Activated CD4-positive, alpha-beta T cell treated with anti-CD3 and anti-CD28 coated beads, Interleukin-2, Interleukin-6, amounts not matched to agents 100 ng/mL and 50 ng/mL, durations not matched to agents 16 hours and 8 hours (primary cell): ENCODE results near the gene OR51B2.
"Not testable (repeated sequence)": the region's sequence is repeated elsewhere in the genome, so short reads cannot be mapped to it uniquely, and the experiment has no call there.

Experiments used
- DNase-seq: peaks from one replicate; pipeline ENCODE4 v3.0.0-alpha.2; 2020

The OR51B2 gene, protein sequence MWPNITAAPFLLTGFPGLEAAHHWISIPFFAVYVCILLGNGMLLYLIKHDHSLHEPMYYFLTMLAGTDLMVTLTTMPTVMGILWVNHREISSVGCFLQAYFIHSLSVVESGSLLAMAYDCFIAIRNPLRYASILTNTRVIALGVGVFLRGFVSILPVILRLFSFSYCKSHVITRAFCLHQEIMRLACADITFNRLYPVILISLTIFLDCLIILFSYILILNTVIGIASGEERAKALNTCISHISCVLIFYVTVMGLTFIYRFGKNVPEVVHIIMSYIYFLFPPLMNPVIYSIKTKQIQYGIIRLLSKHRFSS

DNA sequence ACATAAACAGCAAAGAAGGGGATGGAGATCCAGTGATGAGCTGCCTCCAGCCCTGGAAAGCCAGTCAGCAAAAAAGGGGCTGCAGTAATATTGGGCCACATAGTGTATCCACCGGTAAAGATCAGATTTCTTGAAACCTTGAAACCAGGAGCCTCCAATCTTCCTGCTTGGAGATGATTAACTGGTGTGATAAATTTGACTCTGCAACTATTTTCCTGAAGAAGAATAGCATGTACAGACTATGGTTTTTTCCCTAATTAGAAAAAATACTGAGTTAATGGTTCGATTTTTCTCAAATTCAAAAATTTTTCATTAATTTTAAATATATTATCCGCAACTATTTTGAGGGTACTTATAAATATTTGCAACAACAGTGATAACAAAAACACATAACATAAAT lies at the start of gene OR51B2:
OR51B2 (minus strand) TSS at position 101 of the 400 bp plus-strand sequence; CDS start at position 101, 0 bp downstream.
- no peak for DNase-seq

GRCh38 chr11:5369789-5370188 lies 45.7 kb upstream of the OR51B2 start:
- DNase-seq, result no peak

GRCh38 chr11:5368502-5369043 lies 44.5 kb upstream of the OR51B2 start:
- no peak for DNase-seq

DNA sequence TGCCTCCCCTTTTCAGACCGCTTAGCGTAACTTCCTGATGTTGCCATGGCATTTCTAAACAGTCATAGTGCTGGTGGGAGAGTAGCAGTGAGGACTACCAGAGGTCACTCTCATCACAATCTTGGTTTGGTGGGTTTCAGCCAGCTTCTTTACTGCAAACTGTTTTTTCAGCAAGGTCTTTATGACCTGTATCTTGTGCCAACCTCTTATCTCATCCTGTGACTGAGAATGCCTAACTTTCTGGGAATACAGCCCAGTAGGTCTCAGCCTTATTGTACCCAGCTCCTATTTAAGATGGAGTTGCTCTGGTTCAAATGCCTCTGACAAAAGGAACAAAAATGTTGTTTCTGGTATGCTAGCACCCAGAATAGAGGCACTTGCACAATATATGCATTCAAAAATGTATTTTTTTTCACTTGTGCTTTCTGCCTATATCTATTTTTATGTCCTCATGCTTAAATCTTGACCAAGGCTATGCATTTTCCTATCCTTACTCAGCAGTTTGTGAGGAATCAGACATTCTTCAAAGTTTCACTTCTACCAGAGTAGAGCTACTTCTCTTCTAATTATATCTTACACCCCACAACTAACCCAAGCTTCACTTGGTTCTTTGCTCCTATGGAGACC lies 43.5 kb upstream of the OR51B2 start:
- no peak for DNase-seq

DNA sequence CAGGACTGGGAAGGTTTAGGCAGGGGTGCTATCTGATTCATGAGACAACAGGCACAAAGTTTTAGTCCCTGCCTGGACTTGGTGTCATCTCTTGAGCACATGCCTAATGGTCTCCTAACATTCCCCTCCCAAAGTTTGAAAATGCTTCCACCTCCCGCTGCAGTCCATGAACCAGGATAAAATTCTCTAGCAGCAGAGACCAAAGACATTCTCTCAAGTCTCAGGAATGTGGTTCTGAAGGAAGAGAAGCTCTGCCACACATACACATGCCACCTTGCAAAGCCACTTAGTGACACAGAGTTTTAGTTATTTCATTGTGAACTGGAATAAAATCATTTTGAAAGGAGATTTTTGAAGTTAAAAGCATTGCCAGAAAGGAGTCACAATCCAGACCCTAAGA lies 42.8 kb upstream of the OR51B2 start:
- DNase-seq, result no peak

DNA sequence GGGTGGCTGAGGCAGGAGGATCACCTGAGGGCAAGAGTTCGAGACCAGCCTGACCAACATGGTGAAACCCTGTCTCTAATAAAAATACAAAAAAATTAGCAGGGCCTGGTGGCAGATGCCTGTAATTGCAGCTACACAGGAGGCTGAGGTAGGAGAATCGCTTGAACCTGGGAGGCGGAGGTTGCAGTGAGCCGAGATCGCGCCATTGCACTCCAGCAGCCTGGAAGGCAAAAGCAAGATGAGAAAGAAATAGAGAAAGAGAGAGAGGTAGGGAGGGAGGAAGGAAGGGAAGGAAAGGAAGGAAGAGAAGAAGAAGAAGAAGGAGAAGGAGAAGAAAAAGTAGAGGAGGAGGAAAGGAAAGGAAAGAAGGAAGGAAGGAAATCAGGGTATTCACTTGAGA lies 42.3 kb upstream of the OR51B2 start:
- DNase-seq, result not testable (repeated sequence)

- no peak for DNase-seq
Observed at GRCh38 chr11:5364214-5364613, 40.1 kb upstream of the OR51B2 start.

GRCh38 chr11:5363679-5364078 lies 39.6 kb upstream of the OR51B2 start:
- DNase-seq, result no peak

GRCh38 chr11:5362017-5362625 lies 38.0 kb upstream of the OR51B2 start:
- DNase-seq, result no peak

GRCh38 chr11:5356031-5356430 lies 31.9 kb upstream of the OR51B2 start:
- not testable (repeated sequence) for DNase-seq

- no peak for DNase-seq
Observed at GRCh38 chr11:5351208-5351607, 27.1 kb upstream of the OR51B2 start, which contains the start of gene OR51B6. OR51B6 (plus strand) TSS chr11:5351508; CDS start chr11:5351508, 0 bp downstream.

- no peak for DNase-seq
Observed at GRCh38 chr11:5349550-5349949, 25.5 kb upstream of the OR51B2 start.

DNA sequence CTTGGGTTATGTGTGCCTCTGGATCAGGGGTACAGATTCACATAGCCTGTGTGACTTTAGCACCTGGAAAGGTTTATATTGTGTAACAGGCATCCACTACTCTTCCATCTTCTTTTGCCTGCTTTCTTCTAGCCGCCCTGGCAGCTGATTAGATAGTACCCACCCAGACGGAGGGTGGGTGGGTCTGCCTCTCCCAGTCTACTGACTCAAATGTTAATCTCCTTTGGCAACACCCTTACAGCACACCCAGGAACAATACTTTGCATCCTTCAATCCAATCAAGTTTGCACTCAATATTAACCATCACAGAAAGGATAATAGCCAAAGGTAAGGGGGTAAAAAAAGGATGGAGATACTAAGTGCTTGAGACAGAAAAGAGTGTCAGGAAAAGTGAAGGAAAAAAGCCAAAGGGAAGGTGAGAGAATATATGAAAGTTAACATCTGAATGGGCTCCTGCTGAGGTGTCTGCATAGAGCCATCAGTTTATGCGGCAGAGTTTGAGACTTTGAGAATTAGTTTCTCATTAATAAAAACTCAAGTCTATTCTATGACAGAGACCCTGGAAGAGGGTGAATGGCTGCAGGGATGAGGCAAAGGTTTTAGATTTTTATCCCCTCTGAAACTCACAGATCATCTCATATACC lies 24.6 kb upstream of the OR51B2 start:
- no peak for DNase-seq

DNA sequence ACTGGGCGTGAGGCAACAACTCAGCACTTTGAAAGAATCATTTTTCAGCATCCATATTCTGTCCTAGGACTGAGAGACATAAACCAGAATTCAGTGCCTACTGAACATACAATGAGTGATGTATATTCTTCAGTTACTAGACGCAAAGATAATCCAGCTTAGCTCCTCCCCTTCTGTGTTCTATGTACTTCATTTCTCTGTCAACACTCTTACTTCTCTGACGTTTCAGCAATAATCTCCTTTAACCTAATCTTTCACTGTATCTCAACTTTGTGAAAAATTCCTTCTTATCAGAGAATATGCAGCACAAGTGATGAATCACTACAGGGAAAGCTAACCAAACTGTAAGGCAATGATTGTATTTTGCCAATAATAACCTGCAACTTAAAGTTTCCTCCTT lies 21.7 kb upstream of the OR51B2 start:
- no peak for DNase-seq

DNA sequence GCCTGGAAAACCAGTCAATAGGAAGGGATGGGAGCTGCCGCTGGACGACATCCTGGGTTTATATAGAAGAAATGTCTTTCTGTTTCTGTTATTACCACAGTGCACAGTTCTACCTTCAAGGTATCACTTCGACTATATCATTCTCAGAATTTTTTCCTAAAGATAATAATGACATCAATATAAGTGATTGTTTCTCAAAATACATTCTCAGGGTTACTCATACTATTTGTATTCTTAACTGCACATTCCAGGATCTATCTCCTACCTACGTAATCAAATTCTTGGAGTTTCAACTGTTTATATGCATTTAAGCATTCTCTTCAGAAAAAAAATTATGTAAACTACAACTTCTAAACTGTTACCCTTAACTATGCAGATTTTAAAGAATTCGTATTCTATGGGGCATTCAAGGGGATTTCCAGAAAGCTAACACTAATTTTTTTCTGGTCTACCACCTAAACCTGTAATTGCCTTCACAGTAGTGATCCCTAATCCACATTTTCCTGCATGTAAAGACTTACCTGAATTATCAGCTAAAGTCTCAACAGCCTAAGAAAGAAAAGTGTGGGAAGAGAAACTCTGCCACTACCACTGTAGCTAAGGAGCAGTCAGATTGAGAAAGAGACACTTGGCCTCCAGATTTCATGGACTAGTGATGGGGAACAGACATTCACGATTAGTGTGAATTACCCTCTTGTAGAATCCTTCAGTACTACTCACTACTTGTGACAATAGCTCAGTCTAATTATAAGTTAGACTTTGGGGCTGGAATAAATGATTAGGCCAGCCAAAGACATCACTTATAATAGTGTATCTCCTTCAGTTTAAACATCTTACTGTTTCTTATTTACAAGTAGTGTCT lies 19.6 kb upstream of the OR51B2 start, which contains the start of gene OR51B5:
OR51B5 (minus strand) TSS at position 51 of the 862 bp plus-strand sequence; CDS start at position 51, 0 bp downstream.
- DNase-seq, result no peak

DNA sequence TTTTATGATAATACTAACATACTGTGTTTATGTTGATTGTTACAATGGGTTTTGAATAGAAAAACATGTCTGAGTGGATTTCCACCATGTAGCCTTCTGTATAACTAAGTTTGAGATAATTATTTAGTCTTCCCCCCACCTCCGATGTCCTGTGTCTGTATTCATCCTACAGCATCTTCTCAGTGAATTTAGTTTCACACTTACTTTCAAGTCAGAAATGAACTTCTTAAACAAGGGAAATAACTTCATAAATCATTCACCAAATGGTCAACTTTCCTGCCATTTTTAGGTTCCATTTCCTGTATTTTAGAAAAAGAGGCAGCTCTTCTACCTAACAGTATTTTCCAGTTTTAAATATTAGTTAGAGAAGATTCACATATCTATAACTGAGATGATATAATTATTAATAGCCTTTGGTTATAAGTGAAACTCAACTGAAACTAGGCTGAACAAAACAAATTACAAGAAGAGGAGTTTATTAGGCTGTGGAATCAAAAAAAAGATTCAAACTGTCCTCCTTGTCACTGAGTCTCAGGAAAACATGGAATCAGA lies 15.8 kb upstream of the OR51B2 start:
- no peak for DNase-seq

- not testable (repeated sequence) for DNase-seq
Observed at GRCh38 chr11:5337253-5337652, 13.2 kb upstream of the OR51B2 start.

- no peak for DNase-seq
Observed at GRCh38 chr11:5336331-5336730, 12.2 kb upstream of the OR51B2 start.

DNA sequence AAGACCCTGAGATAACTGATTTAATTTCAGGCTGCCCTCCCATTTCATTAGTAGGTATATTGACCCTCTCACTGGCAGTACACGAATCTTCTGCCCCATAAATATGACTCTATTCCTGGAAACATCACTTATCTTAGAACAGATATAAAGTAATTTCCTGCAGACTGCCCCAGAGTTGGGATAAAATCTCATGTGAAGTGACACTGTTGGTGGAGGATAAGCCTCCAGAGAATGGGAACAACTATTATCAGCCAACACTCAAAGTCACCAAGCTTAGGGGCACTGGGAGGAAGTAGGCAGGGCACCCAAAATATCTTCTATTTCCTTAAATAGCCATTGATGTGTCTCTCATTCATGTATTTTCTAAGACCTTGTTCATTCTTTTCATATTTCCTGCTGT lies 11.1 kb upstream of the OR51B2 start:
- DNase-seq, result no peak

DNA sequence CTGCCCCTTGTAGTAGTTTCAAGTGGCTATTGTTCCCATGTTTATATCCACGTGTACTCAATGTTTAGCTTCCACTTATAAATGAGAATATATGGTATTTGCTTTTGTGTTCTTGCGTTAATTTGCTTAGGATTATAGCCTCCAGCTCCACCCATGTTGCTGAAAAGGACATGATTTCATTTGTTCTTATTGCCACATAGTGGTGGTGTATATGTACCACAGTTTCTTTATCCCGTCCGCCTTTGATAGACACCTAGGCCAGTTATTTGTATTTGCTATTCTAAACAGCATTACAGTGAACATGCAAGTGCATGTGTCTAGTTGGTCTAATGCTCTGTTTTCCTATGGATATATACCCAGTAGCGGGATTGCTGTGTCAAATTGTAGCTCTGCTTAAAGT lies 6.8 kb downstream of the OR51B2 start:
- DNase-seq, result no peak

- not testable (repeated sequence) for DNase-seq
Observed at GRCh38 chr11:5313326-5314023, 10.6 kb downstream of the OR51B2 start.
